ENCODE data around the gene SEMA4A. TPM values are rescaled to one million over a fixed set of nuclear protein-coding genes. Genes with fewer than 3 reads are reported as not detected.

The SEMA4A gene
- total and polyA plus RNA-seq, 8 donors = 2.6 to 7.0 (median 4.7) TPM

- H3K27me3 ChIP-seq = no peaks in the 10 kb centered on the region
- WGBS, 2 donors = 9 to 10% methylated on average over 2 of the region's 2 CpGs
- peaks cover 0 to 3% (median 0%) of the 10 kb centered on the region in 3 donors for H3K4me1 ChIP-seq
- intact Hi-C loops (cut with DNase I) = no loop called here
- H3K4me3 ChIP-seq = no peak overlapping the region
- peaks cover 4 to 27% (median 12%) of the 10 kb centered on the region in 3 donors for H3K36me3 ChIP-seq
- ATAC-seq (no peak), DNase-seq (no peak), FAIRE-seq (no peak)
- peak in 1 of 4 donors; percentile 8 for TF ChIP-seq CTCF (IDR thresholded peaks at IDR 0.05)
- no peak overlapping the region for H3K27ac ChIP-seq
- H3K9me3 ChIP-seq = no peaks in the 10 kb centered on the region
Observed at GRCh38 chr1:156225677-156226014, 72.3 kb downstream of the SEMA4A start.

- H3K27ac ChIP-seq = no peak overlapping the region
- peaks cover 0 to 3% (median 0%) of the 10 kb centered on the region in 3 donors for H3K4me1 ChIP-seq
- H3K4me3 ChIP-seq = no peak overlapping the region
- no peaks in the 10 kb centered on the region for H3K27me3 ChIP-seq
- ATAC-seq = no peak
- no peak for TF ChIP-seq CTCF (IDR thresholded peaks at IDR 0.05)
- intact Hi-C loops (cut with DNase I) = no loop called here
- no peak for FAIRE-seq
- no peaks in the 10 kb centered on the region for H3K9me3 ChIP-seq
- WGBS, 2 donors = 87% methylated on average over 2 of the region's 2 CpGs
- peaks cover 4 to 22% (median 12%) of the 10 kb centered on the region in 3 donors for H3K36me3 ChIP-seq
- no peak for DNase-seq
Observed at GRCh38 chr1:156226116-156226538, 72.7 kb downstream of the SEMA4A start.

- H3K4me1 ChIP-seq = peaks cover 0 to 3% (median 0%) of the 10 kb centered on the region in 3 donors
- ATAC-seq (no peak), DNase-seq (no peak), FAIRE-seq (no peak)
- no peak overlapping the region for H3K4me3 ChIP-seq
- TF ChIP-seq CTCF (IDR thresholded peaks at IDR 0.05) = no peak
- WGBS, 2 donors = 93 to 99% methylated on average over 4 of the region's 4 CpGs
- H3K36me3 ChIP-seq = peaks cover 3 to 20% (median 12%) of the 10 kb centered on the region in 3 donors
- no peaks in the 10 kb centered on the region for H3K9me3 ChIP-seq
- intact Hi-C loops (cut with DNase I) = no loop called here
- no peak overlapping the region for H3K27ac ChIP-seq
- no peaks in the 10 kb centered on the region for H3K27me3 ChIP-seq
Observed at GRCh38 chr1:156226782-156227181, 73.4 kb downstream of the SEMA4A start.

Other genes with a start within 250 kb of the SEMA4A start
- gene RIT1, start 242.2 kb upstream of the SEMA4A start, total RNA-seq = 10 to 100 TPM in 3 of 6 donors, 1 to 10 TPM in 3; 5.7 to 15.1 (median 9.2) TPM
- gene RIT1, start 242.2 kb upstream of the SEMA4A start, polyA plus RNA-seq = 1 to 10 TPM; 4.2 to 7.7 TPM
- gene KHDC4, start 219.2 kb upstream of the SEMA4A start, total RNA-seq = 10 to 100 TPM; 11.9 to 24.3 (median 15.5) TPM
- 10 to 100 TPM; 29.3 to 32.8 TPM for gene KHDC4, start 219.2 kb upstream of the SEMA4A start, polyA plus RNA-seq
- gene RXFP4, start 211.9 kb upstream of the SEMA4A start, total RNA-seq = under 1 TPM in 1 of 6 donors, not detected in 5; 0.12 TPM
- under 1 TPM in 1 of 2 donors, not detected in 1; 0.19 TPM for gene RXFP4, start 211.9 kb upstream of the SEMA4A start, polyA plus RNA-seq
- gene ARHGEF2, start 175.0 kb upstream of the SEMA4A start, total RNA-seq = 10 to 100 TPM; 10.3 to 39.0 (median 23.8) TPM
- 10 to 100 TPM; 17.8 to 20.2 TPM for gene ARHGEF2, start 175.0 kb upstream of the SEMA4A start, polyA plus RNA-seq
- gene SSR2, start 132.6 kb upstream of the SEMA4A start, total RNA-seq = 100 to 1,000 TPM; 160 to 236 (median 202) TPM
- 100 to 1,000 TPM; 180 to 243 TPM for gene SSR2, start 132.6 kb upstream of the SEMA4A start, polyA plus RNA-seq
- gene UBQLN4, start 99.8 kb upstream of the SEMA4A start, total RNA-seq = 10 to 100 TPM; 14.1 to 28.2 (median 16.9) TPM
- gene UBQLN4, start 99.8 kb upstream of the SEMA4A start, polyA plus RNA-seq = 10 to 100 TPM; 18.6 to 24.4 TPM
- 10 to 100 TPM; 31.7 to 40.1 (median 32.1) TPM for gene LAMTOR2, start 98.8 kb upstream of the SEMA4A start, total RNA-seq
- gene LAMTOR2, start 98.8 kb upstream of the SEMA4A start, polyA plus RNA-seq = 10 to 100 TPM; 59.4 to 60.1 TPM
- gene RAB25, start 92.4 kb upstream of the SEMA4A start, total RNA-seq = 10 to 100 TPM; 29.0 to 51.1 (median 34.6) TPM
- 10 to 100 TPM; 56.3 to 81.6 TPM for gene RAB25, start 92.4 kb upstream of the SEMA4A start, polyA plus RNA-seq
- 1 to 10 TPM in 2 of 6 donors, under 1 TPM in 4; 0.12 to 3.1 (median 0.65) TPM for gene MEX3A, start 71.1 kb upstream of the SEMA4A start, total RNA-seq
- under 1 TPM; 0.19 to 0.76 TPM for gene MEX3A, start 71.1 kb upstream of the SEMA4A start, polyA plus RNA-seq
- 100 to 1,000 TPM in 3 of 6 donors, 10 to 100 TPM in 3; 59.4 to 119 (median 92.7) TPM for gene LMNA, start 38.9 kb upstream of the SEMA4A start, total RNA-seq
- gene LMNA, start 38.9 kb upstream of the SEMA4A start, polyA plus RNA-seq = 100 to 1,000 TPM in 1 of 2 donors, 10 to 100 TPM in 1; 96.7 to 111 TPM
- 1 to 10 TPM; 4.0 to 9.9 (median 6.7) TPM for gene SLC25A44, start 40.5 kb downstream of the SEMA4A start, total RNA-seq
- gene SLC25A44, start 40.5 kb downstream of the SEMA4A start, polyA plus RNA-seq = 10 to 100 TPM in 1 of 2 donors, 1 to 10 TPM in 1; 4.3 to 11.4 TPM
- gene PMF1, start 59.4 kb downstream of the SEMA4A start, total RNA-seq = 10 to 100 TPM; 15.8 to 28.8 (median 21.9) TPM
- 10 to 100 TPM; 69.7 to 79.7 TPM for gene PMF1, start 59.4 kb downstream of the SEMA4A start, polyA plus RNA-seq
- 1 to 10 TPM in 2 of 6 donors, under 1 TPM in 4; 0.60 to 1.7 (median 0.80) TPM for gene BGLAP, start 88.6 kb downstream of the SEMA4A start, total RNA-seq
- gene BGLAP, start 88.6 kb downstream of the SEMA4A start, polyA plus RNA-seq = 1 to 10 TPM; 2.9 to 4.8 TPM
- 1 to 10 TPM in 2 of 6 donors, under 1 TPM in 4; 0.51 to 1.3 (median 0.67) TPM for gene PAQR6, start 94.5 kb downstream of the SEMA4A start, total RNA-seq
- 1 to 10 TPM; 3.5 to 5.6 TPM for gene PAQR6, start 94.5 kb downstream of the SEMA4A start, polyA plus RNA-seq
- gene SMG5, start 129.2 kb downstream of the SEMA4A start, total RNA-seq = 10 to 100 TPM; 15.9 to 42.8 (median 23.3) TPM
- gene SMG5, start 129.2 kb downstream of the SEMA4A start, polyA plus RNA-seq = 10 to 100 TPM; 26.2 to 26.5 TPM
- gene TMEM79, start 130.7 kb downstream of the SEMA4A start, total RNA-seq = 1 to 10 TPM in 4 of 6 donors, under 1 TPM in 2; 0.51 to 2.7 (median 1.1) TPM
- gene TMEM79, start 130.7 kb downstream of the SEMA4A start, polyA plus RNA-seq = 1 to 10 TPM; 3.1 to 3.7 TPM
- 10 to 100 TPM; 11.1 to 29.6 (median 18.1) TPM for gene GLMP, start 142.1 kb downstream of the SEMA4A start, total RNA-seq
- 10 to 100 TPM; 31.3 to 32.5 TPM for gene GLMP, start 142.1 kb downstream of the SEMA4A start, polyA plus RNA-seq
- not detected for gene VHLL, start 145.7 kb downstream of the SEMA4A start, total RNA-seq
- under 1 TPM in 1 of 2 donors, not detected in 1; 0.19 TPM for gene VHLL, start 145.7 kb downstream of the SEMA4A start, polyA plus RNA-seq
- 100 to 1,000 TPM in 1 of 6 donors, 10 to 100 TPM in 5; 47.1 to 107 (median 87.1) TPM for gene CCT3, start 184.7 kb downstream of the SEMA4A start, total RNA-seq
- gene CCT3, start 184.7 kb downstream of the SEMA4A start, polyA plus RNA-seq = 10 to 100 TPM; 58.3 to 81.5 TPM
- gene TSACC, start 184.9 kb downstream of the SEMA4A start, total RNA-seq = not detected
- gene TSACC, start 184.9 kb downstream of the SEMA4A start, polyA plus RNA-seq = under 1 TPM in 1 of 2 donors, not detected in 1; 0.56 TPM
- gene RHBG, start 215.6 kb downstream of the SEMA4A start, total RNA-seq = under 1 TPM; 0.16 to 1.00 (median 0.40) TPM
- 1 to 10 TPM; 1.3 to 3.5 TPM for gene RHBG, start 215.6 kb downstream of the SEMA4A start, polyA plus RNA-seq